ENCODE measurements around the gene NLRC4.

DNA sequence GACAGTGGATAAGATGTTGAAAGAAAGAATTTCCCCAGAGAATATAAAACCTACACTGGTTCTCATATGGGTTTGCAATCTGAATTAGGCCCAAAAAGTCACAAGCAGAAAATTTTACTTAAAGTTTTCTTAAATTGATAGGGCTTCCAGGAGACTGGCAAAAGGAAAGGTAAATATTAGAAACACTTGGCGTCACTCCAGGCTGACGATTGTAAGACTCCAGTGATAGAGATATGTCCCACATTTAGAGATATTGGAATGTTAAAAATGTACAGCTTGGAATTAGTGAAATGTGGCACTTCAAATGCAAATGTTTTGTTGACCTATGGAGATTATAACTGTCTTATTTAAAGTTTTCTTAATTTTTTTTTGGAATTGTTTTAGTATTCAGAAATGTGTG, 27.1 kb upstream of the NLRC4 start:
- TF ChIP-seq, protein P1, sequence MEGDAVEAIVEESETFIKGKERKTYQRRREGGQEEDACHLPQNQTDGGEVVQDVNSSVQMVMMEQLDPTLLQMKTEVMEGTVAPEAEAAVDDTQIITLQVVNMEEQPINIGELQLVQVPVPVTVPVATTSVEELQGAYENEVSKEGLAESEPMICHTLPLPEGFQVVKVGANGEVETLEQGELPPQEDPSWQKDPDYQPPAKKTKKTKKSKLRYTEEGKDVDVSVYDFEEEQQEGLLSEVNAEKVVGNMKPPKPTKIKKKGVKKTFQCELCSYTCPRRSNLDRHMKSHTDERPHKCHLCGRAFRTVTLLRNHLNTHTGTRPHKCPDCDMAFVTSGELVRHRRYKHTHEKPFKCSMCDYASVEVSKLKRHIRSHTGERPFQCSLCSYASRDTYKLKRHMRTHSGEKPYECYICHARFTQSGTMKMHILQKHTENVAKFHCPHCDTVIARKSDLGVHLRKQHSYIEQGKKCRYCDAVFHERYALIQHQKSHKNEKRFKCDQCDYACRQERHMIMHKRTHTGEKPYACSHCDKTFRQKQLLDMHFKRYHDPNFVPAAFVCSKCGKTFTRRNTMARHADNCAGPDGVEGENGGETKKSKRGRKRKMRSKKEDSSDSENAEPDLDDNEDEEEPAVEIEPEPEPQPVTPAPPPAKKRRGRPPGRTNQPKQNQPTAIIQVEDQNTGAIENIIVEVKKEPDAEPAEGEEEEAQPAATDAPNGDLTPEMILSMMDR (IDR thresholded peaks at IDR 0.05; ENCODE audit: low read depth, low read length), result no peak
- no peak for TF ChIP-seq POLR2A (IDR thresholded peaks at IDR 0.05; ENCODE audit: extremely low read depth, insufficient read length)

All from NB4 (cell line).